ENCODE data around the gene CENPS.
"Not testable (repeated sequence)": the region's sequence is repeated elsewhere in the genome, so short reads cannot be mapped to it uniquely, and the experiment has no call there.

CENPS gene

GRCh38 chr1:10451287-10451686 lies 21.1 kb downstream of the CENPS start:
- DNase-seq (ENCODE audit: low read depth): peak; percentile 84

GRCh38 chr1:10456048-10456447 lies 25.8 kb downstream of the CENPS start:
- DNase-seq (ENCODE audit: low read depth): no peak

DNA sequence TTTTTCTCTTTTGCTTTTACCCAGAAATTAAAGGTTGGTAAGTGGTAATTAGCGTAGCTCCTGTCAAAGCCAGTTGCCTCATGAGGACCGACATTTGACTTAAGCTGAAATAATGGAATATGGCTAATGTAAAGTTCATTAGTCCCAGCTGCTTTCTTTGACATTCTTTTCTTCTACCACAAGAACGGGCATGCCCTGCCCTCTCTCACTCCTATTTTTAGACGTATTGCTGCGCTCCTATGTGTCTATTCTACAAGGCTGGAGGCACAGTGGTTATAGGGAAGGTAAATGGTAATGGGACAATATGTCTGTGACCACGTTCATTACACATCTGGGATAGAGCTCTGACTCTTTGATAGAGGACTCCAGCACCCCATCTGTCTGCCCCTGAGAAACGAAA lies 26.4 kb downstream of the CENPS start:
- peak; percentile 16 for DNase-seq (ENCODE audit: low read depth)

- DNase-seq (ENCODE audit: low read depth): not testable (repeated sequence)
Observed at GRCh38 chr1:10457462-10457861, 27.2 kb downstream of the CENPS start.

- DNase-seq (ENCODE audit: low read depth): no peak
Observed at GRCh38 chr1:10457875-10458274, 27.6 kb downstream of the CENPS start.

GRCh38 chr1:10459184-10459583 lies 29.0 kb downstream of the CENPS start:
- DNase-seq (ENCODE audit: low read depth): peak; percentile 79

DNA sequence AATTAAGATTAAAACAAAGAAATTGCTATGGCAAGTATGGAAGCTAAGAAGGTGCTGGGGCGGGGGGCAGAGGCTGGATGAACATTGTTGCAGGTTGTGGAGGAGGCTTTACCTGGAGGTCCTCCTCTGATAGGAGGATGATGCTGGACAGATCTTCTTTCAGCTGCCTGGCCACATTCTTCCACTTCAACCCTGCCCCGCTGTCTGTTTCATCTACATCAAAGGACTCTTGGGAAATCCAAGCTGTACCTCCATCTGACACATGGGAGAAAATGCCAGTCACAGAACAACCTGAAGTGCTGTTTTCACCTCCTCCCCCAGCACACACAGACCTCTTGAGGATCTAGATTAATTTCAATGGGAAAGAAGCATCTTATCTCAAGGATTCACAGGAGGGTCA lies 36.8 kb downstream of the CENPS start:
- no peak for DNase-seq (ENCODE audit: low read depth)

GRCh38 chr1:10470043-10470442 lies 39.8 kb downstream of the CENPS start:
- no peak for DNase-seq (ENCODE audit: low read depth)

- peak; percentile 50 for DNase-seq (ENCODE audit: low read depth)
Observed at GRCh38 chr1:10471411-10472219, 41.4 kb downstream of the CENPS start.

GRCh38 chr1:10472220-10473144 lies 42.2 kb downstream of the CENPS start, which contains the start of gene DFFA:
Gene DFFA, minus strand, starts transcription at chr1:10472529. Its CDS starts 71 bp downstream, at chr1:10472458.
- DNase-seq (ENCODE audit: low read depth): peak; percentile 97

DNA sequence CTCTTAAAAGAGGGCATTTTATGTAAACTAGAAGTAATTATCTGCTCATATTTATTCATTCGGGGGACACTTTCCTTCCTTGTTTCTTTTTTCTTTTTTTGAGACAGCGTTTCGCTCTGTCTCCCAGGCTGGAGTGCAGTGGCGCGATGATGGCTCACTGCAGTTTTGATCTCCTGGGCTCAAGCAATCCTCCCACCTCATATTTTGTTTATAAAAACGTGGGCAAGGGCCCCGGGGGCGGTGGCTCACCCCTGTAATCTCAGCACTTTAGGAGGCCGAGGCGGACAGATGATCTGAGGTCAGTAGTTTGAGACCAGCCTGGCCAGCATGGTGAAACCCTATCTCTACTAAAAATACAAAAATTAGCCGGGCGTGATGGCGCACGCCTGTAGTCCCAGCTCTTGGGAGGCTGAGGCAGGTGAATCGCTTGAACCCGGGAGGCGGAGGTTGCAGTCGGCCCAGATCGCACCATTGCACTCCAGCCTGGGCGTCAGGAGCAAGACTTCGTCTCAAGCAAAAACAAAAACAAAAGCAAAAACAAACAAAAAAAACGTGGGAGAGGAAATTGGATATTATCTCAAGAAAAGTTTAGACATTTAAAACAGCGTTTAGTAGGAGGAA lies 43.0 kb downstream of the CENPS start:
- DNase-seq (ENCODE audit: low read depth): no peak

GRCh38 chr1:10474309-10474612 lies 44.0 kb downstream of the CENPS start:
- DNase-seq (ENCODE audit: low read depth): not testable (repeated sequence)

GRCh38 chr1:10474613-10475507 lies 44.6 kb downstream of the CENPS start, which contains the start of gene PEX14:
Gene PEX14, plus strand, starts transcription at chr1:10474950. Its CDS starts 17 bp downstream, at chr1:10474967.
- DNase-seq (ENCODE audit: low read depth): peak; percentile 85

DNA sequence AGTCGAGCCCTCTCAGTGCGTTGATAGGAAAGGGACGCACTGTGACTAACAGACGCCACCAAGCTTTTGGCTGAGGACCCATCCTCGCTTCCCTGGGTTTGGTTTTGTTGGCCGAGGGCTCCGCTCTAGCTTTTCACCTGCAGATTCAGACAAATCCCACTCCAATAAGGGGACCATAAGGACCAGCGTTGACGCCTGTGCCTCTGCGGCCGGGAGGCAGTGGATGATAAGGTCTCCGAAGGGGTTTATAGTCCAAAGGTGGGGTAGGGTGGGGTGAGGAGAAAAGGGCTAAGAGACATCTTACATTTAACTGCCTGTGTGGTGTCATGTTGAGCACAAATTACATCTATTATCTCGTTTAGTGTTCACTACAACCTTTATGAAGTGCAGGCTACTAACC lies 45.3 kb downstream of the CENPS start:
- DNase-seq (ENCODE audit: low read depth): no peak

- no peak for DNase-seq (ENCODE audit: low read depth)
Observed at GRCh38 chr1:10479296-10479695, 49.1 kb downstream of the CENPS start.

DNA sequence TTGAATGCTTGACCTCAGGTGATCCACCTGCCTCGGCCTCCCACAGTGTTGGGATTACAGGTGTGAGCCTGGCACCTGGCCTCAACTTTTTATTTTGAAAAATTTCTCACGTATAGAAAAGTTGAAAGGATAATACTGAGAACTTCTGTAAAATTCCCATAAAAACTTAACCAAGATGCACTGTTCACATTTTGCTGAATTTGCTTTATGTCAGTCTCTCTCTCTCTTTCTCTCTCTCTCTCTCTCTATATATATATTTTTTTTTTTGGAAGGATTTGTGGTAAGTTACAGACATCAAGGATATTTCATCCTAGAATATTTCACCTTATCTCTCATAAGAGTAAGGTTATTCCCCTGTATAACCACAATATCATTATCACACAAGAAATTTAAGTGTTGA lies 50.4 kb downstream of the CENPS start:
- no peak for DNase-seq (ENCODE audit: low read depth)

DNA sequence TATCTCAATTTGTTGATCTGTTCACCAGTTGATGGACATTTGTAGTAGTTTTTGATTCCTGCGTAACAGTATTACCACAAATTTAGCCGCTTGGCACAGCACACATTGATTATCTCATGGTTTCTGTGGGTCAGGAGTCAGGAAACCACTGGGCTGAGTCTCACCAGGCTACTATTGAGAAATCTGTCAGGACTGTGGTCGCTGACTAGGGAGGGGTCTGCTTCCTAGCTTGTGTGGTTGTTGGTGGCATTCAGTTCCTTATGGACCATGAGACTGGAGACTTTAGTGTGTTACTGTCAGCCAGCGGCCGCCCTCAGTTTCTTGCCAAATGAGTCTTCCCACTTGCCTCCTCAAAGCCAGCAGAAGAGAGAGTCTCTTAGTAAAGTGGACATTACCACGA lies 54.3 kb downstream of the CENPS start:
- no peak for DNase-seq (ENCODE audit: low read depth)

- no peak for DNase-seq (ENCODE audit: low read depth)
Observed at GRCh38 chr1:10489291-10490055, 59.2 kb downstream of the CENPS start.

DNA sequence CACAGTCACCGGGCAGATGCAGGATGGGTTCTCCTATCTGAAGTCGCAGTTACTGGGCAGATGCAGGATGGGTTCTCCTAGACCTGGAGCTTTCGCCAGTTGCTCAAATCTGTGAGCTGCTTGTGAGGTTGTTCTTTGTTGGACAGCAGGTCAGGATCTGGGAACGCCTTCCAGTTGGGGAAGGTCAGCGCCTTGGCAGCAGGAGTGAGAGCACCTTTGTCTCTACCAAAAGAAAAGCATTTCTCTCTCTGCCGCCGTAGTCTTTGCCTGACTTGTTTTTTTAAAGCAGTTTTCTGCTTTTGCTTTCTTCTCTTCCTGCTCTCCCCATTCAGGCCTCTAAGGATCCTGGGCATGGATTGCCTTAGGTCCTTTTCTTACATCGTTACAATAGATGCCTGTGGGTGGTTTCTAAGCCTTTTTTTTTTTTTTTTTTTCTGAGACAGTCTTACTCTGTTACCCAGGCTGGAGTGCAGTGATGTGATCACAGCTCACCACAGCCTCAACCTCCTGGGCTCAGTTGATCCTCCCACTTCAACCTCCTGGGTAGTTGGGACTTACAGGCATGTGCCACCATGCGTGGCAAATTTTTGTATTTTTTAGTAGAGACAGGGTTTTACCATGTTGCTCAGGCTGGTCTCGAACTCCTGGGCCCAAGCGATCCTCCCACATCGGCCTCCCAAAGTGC lies 60.2 kb downstream of the CENPS start:
- no peak for DNase-seq (ENCODE audit: low read depth)

Measured in EH (cell line).